HL-60 (cell line): ENCODE results near the gene TADA2B.
A peak's percentile ranks its signal among the peaks of the same experiment; 100 is the strongest.

Experiments used
- DNase-seq, 2 experiments: peaks; one replicate each; pipeline ENCODE4 v3.0.0-alpha.2; 2010 to 2020; ENCODE audit warnings: low read depth in 1 of 2, low spot score in 1 of 2
- H3K27ac ChIP-seq: fragments of 250-450 bp; sonication (Bioruptor Pico); replicated peaks from 2 replicates; pipeline ENCODE4 v1.5.1; 2020; ENCODE audit warnings: mild to moderate bottlenecking, moderate library complexity
- H3K27me3 ChIP-seq: fragments of 250-450 bp; sonication (Bioruptor Pico); 2 replicates; pipeline ENCODE4 v1.5.1; 2021; ENCODE audit warnings: mild to moderate bottlenecking, moderate library complexity; ENCODE audit not compliant: insufficient read depth, poor library complexity, severe bottlenecking
- H3K4me3 ChIP-seq: replicated peaks from 2 replicates; pipeline ENCODE4 v1.5.1; 2011; ENCODE audit warnings: mild to moderate bottlenecking, control low read depth, low read length; ENCODE audit not compliant: insufficient read depth
- CTCF ChIP-seq: IDR thresholded peaks from one replicate; pipeline ENCODE4 v1.5.1; 2011; ENCODE audit warnings: low read length, control low read depth, inconsistent platforms; ENCODE audit not compliant: insufficient read depth
- GABPA ChIP-seq: IDR thresholded peaks from 2 replicates; pipeline ENCODE4 v1.6.1; 2012; ENCODE audit warnings: low read depth
- POLR2AphosphoS5 ChIP-seq: IDR thresholded peaks from 2 replicates; pipeline ENCODE4 v1.6.1; 2012; ENCODE audit warnings: low read depth
- SPI1 ChIP-seq: IDR thresholded peaks from 2 replicates; pipeline ENCODE4 v1.6.1; 2012; ENCODE audit warnings: low read depth, mild to moderate bottlenecking, borderline replicate concordance
- TF ChIP-seq, protein P1 (sequence below): IDR thresholded peaks from 2 replicates; pipeline ENCODE4 v1.6.1; 2012; ENCODE audit warnings: low read depth; ENCODE audit not compliant: insufficient replicate concordance

TADA2B gene

DNA sequence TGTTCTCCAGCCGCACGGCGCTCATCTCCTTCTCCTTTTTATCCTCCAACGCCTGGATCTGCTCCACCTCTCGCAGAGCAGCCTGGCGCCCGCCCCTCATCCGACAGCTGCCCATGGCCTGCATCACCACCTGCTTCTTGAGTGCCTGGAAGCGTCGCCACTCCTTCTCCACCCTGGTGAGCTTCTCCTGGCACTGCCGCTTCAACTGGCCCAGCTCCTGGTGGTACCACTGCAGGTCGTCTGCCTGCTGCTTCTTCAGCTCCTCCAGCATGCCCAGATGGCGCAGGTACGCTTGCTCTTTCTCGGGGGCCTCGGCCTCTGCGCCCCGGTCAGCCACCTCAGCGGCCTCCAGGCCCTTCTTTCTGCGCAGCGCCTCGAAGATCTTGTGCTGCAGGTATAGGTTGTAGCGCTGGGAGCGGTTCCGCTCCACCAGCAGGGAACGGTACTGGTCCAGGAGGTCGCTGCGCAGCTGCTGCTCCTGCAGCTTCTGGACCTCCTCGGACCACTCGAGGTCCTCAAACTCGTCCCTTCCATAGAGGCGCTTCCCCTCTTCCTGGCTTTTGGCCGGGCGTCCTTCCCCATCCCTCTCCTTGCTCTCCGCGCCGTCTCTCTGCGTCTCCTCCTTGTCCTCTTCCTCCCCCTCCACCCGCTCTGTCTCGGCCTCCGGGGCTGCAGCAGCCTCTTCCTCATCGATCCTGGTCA lies 1.2 kb upstream of the TADA2B start:
- peak in 1 of 2 experiments; percentile 72 for DNase-seq
- TF ChIP-seq, protein P1, sequence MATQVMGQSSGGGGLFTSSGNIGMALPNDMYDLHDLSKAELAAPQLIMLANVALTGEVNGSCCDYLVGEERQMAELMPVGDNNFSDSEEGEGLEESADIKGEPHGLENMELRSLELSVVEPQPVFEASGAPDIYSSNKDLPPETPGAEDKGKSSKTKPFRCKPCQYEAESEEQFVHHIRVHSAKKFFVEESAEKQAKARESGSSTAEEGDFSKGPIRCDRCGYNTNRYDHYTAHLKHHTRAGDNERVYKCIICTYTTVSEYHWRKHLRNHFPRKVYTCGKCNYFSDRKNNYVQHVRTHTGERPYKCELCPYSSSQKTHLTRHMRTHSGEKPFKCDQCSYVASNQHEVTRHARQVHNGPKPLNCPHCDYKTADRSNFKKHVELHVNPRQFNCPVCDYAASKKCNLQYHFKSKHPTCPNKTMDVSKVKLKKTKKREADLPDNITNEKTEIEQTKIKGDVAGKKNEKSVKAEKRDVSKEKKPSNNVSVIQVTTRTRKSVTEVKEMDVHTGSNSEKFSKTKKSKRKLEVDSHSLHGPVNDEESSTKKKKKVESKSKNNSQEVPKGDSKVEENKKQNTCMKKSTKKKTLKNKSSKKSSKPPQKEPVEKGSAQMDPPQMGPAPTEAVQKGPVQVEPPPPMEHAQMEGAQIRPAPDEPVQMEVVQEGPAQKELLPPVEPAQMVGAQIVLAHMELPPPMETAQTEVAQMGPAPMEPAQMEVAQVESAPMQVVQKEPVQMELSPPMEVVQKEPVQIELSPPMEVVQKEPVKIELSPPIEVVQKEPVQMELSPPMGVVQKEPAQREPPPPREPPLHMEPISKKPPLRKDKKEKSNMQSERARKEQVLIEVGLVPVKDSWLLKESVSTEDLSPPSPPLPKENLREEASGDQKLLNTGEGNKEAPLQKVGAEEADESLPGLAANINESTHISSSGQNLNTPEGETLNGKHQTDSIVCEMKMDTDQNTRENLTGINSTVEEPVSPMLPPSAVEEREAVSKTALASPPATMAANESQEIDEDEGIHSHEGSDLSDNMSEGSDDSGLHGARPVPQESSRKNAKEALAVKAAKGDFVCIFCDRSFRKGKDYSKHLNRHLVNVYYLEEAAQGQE = no peak
- TF ChIP-seq CTCF (no peak), POLR2AphosphoS5 (no peak), SPI1 (no peak), GABPA (no peak)
- Histone ChIP-seq H3K27me3 (no peaks in the 10 kb centered on the region), H3K4me3 (peak overlapping the region; percentile 90), H3K27ac (no peak overlapping the region)

DNA sequence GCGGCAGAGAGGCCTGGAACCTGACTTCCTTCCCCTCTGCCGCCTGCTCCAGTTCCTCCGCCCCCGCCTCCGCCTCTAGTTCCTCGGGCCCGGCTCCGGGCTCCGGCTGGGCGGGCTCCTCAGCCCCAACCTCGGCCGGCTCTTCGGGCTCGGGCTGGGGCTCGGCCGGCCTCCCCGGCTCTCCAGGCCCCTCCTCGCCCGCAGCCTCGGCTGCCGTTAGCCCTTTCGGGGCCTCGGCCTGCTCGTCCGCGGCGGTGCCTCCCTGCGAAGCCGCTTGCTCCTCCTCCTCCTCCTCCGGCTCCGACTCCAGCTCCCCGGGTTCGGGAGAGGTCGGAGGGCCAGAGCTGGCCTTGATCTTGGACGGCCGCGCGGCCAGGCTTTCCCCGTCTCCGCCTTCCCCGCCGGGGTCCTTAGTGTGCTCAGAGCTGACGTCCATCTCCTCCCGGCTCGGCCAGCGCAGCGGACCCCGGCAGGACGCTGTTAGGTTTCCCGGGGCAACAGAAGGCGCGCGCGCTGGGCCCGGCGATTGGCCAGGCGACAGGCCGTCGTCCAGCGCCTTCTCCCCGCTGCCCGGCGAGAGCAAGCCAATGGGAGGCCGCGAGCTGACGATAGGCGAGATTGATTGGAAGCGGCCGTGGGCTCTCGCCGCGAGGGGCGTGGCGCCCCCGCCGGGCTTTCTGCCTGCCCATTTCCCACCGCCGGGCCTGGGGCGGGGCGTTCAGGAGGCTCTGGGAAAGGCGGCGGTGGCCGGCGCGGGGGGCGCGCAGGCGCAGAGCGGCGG lies 479 bp upstream of the TADA2B start:
- peak; percentile 86 to 96 for DNase-seq
- no peaks in the 10 kb centered on the region for H3K27me3 ChIP-seq
- peak; percentile 80 for TF ChIP-seq SPI1
- no peak for TF ChIP-seq GABPA
- H3K27ac ChIP-seq = peak overlapping the region; percentile 64
- peak overlapping the region; percentile 90 for H3K4me3 ChIP-seq

DNA sequence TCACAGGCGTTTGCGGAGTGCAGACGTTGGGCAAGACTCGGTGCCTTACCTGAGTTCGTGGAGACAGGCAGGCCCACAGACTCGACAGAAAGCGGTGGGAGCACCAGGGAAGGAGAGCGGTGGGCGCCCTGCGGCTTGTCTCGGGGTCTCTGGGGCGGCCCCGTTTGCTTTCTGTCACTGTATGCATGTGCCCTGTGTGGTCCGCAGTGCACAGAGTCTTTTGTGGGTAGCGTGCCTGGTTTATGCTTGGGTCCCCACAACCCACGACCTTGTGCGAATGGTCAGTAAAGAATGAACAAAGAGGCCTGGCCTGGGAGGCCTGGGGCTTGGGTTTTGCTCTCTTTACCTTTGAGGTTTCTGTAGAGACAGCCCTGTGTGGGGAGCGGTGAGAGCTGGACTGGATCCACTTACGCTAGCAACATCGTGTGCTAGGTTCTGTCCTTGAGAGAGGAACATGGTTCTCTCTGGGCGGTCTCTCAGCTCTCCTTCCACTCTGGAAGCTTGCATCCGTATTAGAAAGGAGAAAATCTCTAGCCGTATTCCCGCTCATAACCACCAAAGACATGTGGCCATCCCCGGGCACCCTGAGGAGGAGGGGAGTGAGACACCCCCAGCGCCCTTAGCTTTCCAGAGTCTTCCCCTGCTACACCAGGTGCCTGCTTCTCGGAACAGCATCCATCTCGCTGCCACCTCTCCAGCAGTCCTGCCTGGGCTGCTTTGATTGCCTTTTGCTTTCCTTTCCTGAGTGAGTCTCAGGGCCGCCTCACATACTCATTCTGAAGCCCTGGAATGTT lies 1.2 kb downstream of the TADA2B start:
- peak overlapping the region; percentile 91 for H3K27ac ChIP-seq
- no peak for DNase-seq

More for the DNA sequence above, 1.2 kb downstream of the TADA2B start:
- no peak for TF ChIP-seq GABPA
- TF ChIP-seq, protein P1 = no peak
- no peak for TF ChIP-seq POLR2AphosphoS5
- TF ChIP-seq SPI1 = no peak
- no peak for TF ChIP-seq CTCF
- Histone ChIP-seq H3K27me3 (no peaks in the 10 kb centered on the region), H3K4me3 (peak overlapping the region; percentile 86)
